Measurements from ENCODE around the gene WNT2.

Gene WNT2

DNA sequence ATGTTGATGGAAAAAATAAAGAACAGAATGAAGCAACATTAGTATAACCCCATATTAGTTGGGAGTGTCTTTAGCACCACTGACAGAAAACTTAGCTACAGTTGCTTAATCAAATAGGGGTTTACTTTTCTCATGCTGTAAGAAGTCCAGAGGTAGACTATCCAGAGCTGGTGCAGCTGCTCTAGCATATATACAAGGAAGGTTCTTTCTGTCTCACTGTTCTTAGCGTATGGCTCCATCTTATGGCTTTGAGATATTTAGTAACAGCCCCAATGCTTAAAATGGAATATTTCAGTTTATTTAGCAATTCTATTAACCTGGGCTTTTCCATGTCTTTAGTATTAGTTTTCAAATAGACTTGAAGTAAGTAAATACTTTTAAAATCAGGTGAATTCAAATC, 15.2 kb upstream of the WNT2 start:
- no peaks in the 10 kb centered on the region for H3K79me2 ChIP-seq (ENCODE audit: insufficient read depth, low read length)

DNA sequence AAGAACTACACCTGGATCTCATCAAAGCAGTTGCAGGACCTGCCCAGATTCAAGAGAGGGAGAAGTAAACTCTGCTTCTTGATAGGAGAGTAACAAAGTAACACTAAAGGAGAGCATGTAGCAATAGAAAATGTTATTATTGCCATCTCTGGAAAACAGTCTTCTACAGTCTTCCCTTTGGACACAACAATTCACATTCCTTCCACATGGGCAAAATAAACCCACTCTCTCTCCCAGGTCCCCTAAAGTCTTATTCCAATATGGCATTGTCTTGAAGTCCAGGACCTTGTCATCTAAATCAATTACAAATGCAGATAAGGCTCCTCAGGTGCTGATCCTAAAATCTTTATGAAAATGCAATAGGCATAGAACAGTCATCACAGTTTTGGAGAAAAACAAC, 10.3 kb upstream of the WNT2 start:
- Histone ChIP-seq H3K79me2 (ENCODE audit: insufficient read depth, low read length) (no peaks in the 10 kb centered on the region), H3F3A (ENCODE audit: low read depth) (no peaks in the 10 kb centered on the region), H3K9me3 (ENCODE audit: insufficient read depth, low read depth, low read length) (no peaks in the 10 kb centered on the region), H3K36me3 (ENCODE audit: insufficient read depth, low read length) (no peaks in the 10 kb centered on the region), H3K9ac (ENCODE audit: low read depth, low read length, poor library complexity, severe bottlenecking) (no peak overlapping the region), H4K20me1 (ENCODE audit: insufficient read depth, low read length, poor library complexity, severe bottlenecking) (no peaks in the 10 kb centered on the region), H3K4me2 (ENCODE audit: low read depth, low read length, poor library complexity, severe bottlenecking) (no peak overlapping the region), H3K4me1 (ENCODE audit: insufficient read depth, low read length, poor library complexity, severe bottlenecking) (no peaks in the 10 kb centered on the region), H3K27me3 (ENCODE audit: insufficient read depth, low read length, poor library complexity, severe bottlenecking) (no peaks in the 10 kb centered on the region), H2AFZ (ENCODE audit: low read length) (no peak overlapping the region), H3K9me2 (replicated peaks; ENCODE audit: low read depth, low read length) (no peaks in the 10 kb centered on the region), H3K4me3 (ENCODE audit: low read length, poor library complexity, severe bottlenecking) (no peak overlapping the region)
- TF ChIP-seq, protein P1, sequence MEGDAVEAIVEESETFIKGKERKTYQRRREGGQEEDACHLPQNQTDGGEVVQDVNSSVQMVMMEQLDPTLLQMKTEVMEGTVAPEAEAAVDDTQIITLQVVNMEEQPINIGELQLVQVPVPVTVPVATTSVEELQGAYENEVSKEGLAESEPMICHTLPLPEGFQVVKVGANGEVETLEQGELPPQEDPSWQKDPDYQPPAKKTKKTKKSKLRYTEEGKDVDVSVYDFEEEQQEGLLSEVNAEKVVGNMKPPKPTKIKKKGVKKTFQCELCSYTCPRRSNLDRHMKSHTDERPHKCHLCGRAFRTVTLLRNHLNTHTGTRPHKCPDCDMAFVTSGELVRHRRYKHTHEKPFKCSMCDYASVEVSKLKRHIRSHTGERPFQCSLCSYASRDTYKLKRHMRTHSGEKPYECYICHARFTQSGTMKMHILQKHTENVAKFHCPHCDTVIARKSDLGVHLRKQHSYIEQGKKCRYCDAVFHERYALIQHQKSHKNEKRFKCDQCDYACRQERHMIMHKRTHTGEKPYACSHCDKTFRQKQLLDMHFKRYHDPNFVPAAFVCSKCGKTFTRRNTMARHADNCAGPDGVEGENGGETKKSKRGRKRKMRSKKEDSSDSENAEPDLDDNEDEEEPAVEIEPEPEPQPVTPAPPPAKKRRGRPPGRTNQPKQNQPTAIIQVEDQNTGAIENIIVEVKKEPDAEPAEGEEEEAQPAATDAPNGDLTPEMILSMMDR (conservative IDR thresholded peaks at IDR 0.05; ENCODE audit: low read length), result no peak
- no peak for TF ChIP-seq EZH2phosphoT487 (IDR thresholded peaks at IDR 0.05; ENCODE audit: borderline replicate concordance)

More for the DNA sequence above, 15.2 kb upstream of the WNT2 start:
- no peaks in the 10 kb centered on the region for H4K20me1 ChIP-seq (ENCODE audit: insufficient read depth, low read length, poor library complexity, severe bottlenecking)
- H3K4me1 ChIP-seq (ENCODE audit: insufficient read depth, low read length, poor library complexity, severe bottlenecking), result no peaks in the 10 kb centered on the region
- no peaks in the 10 kb centered on the region for H3K9me3 ChIP-seq (ENCODE audit: insufficient read depth, low read depth, low read length)
- H3K4me2 ChIP-seq (ENCODE audit: low read depth, low read length, poor library complexity, severe bottlenecking), result no peak overlapping the region
- H3K27me3 ChIP-seq (ENCODE audit: insufficient read depth, low read length, poor library complexity, severe bottlenecking), result no peaks in the 10 kb centered on the region
- H3F3A ChIP-seq (ENCODE audit: low read depth), result no peaks in the 10 kb centered on the region
- H2AFZ ChIP-seq (ENCODE audit: low read length), result no peak overlapping the region
- no peak overlapping the region for H3K4me3 ChIP-seq (ENCODE audit: low read length, poor library complexity, severe bottlenecking)
- no peak overlapping the region for H3K9ac ChIP-seq (ENCODE audit: low read depth, low read length, poor library complexity, severe bottlenecking)
- no peaks in the 10 kb centered on the region for H3K9me2 ChIP-seq (replicated peaks; ENCODE audit: low read depth, low read length)
- H3K36me3 ChIP-seq (ENCODE audit: insufficient read depth, low read length), result no peaks in the 10 kb centered on the region
- TF ChIP-seq EZH2phosphoT487 (IDR thresholded peaks at IDR 0.05; ENCODE audit: borderline replicate concordance), result no peak
- TF ChIP-seq, protein P1 (conservative IDR thresholded peaks at IDR 0.05; ENCODE audit: low read length), result no peak

DNA sequence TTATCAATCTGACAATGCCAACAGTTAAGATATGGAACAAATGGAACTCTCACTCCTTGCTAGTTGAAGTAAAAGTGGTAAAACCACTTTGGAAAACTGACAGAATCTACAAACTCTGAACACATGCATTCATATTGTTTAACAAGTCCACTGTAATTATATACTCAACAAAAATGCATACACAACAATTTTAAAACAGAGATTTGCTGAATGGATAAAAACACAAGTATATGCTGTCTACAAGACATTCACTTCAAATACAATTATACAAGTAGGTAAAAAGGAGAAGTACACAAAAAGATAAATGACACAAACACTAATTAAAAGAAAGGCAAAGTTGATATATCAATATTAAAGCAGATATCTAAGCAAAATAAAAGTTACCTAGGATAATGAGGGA, 9.2 kb upstream of the WNT2 start:
- H3K9ac ChIP-seq (ENCODE audit: low read depth, low read length, poor library complexity, severe bottlenecking), result no peak overlapping the region
- no peaks in the 10 kb centered on the region for H3K27me3 ChIP-seq (ENCODE audit: insufficient read depth, low read length, poor library complexity, severe bottlenecking)
- no peaks in the 10 kb centered on the region for H3K4me1 ChIP-seq (ENCODE audit: insufficient read depth, low read length, poor library complexity, severe bottlenecking)
- no peaks in the 10 kb centered on the region for H3K9me2 ChIP-seq (replicated peaks; ENCODE audit: low read depth, low read length)
- no peak overlapping the region for H3K4me2 ChIP-seq (ENCODE audit: low read depth, low read length, poor library complexity, severe bottlenecking)
- H2AFZ ChIP-seq (ENCODE audit: low read length), result no peak overlapping the region
- no peaks in the 10 kb centered on the region for H3K36me3 ChIP-seq (ENCODE audit: insufficient read depth, low read length)
- H3F3A ChIP-seq (ENCODE audit: low read depth), result no peaks in the 10 kb centered on the region
- no peak overlapping the region for H3K4me3 ChIP-seq (ENCODE audit: low read length, poor library complexity, severe bottlenecking)
- no peaks in the 10 kb centered on the region for H3K79me2 ChIP-seq (ENCODE audit: insufficient read depth, low read length)
- H4K20me1 ChIP-seq (ENCODE audit: insufficient read depth, low read length, poor library complexity, severe bottlenecking), result no peaks in the 10 kb centered on the region
- TF ChIP-seq, protein P1 (conservative IDR thresholded peaks at IDR 0.05; ENCODE audit: low read length), result no peak
- TF ChIP-seq EZH2phosphoT487 (IDR thresholded peaks at IDR 0.05; ENCODE audit: borderline replicate concordance), result no peak
- H3K9me3 ChIP-seq (ENCODE audit: insufficient read depth, low read depth, low read length), result no peaks in the 10 kb centered on the region

Data from Loucy (cell line).